ENCODE results near the gene NFIX. TPM values are rescaled to one million over a fixed set of nuclear protein-coding genes. Genes with fewer than 3 reads are reported as not detected.

Gene NFIX
- total RNA-seq, 2 experiments from 2014 or later, result 0.40 to 1.4 TPM

- CTCF ChIA-PET, result interaction anchor here (1.4 to 1.6 kb wide), 2 partner anchors 24 to 72 kb away, joined by 4 to 5 read pairs; no protein-coding TSS in a partner anchor
Measured at GRCh38 chr19:13037731-13038130, 42.5 kb downstream of the NFIX start.

GRCh38 chr19:13038306-13039210 is 43.3 kb downstream of the NFIX start:
- peaks cover 12% of the 10 kb centered on the region for H3K4me1 Mint-ChIP-seq (ENCODE audit: low read depth)
- no peaks in the 10 kb centered on the region for H3K36me3 Mint-ChIP-seq (ENCODE audit: low read depth)
- POLR2A ChIA-PET, result interaction anchor here (0.5 to 0.8 kb wide), 2 partner anchors 73 to 139 kb away, joined by 3 to 4 read pairs; no protein-coding TSS in a partner anchor

More at GRCh38 chr19:13037731-13038130, 42.5 kb downstream of the NFIX start:
- peaks cover 4% of the 10 kb centered on the region for H3K4me1 Mint-ChIP-seq (ENCODE audit: low read depth)
- H3K27ac Mint-ChIP-seq, result peak overlapping the region; percentile 52
- no peaks in the 10 kb centered on the region for H3K27me3 Mint-ChIP-seq (ENCODE audit: low read depth)
- no peak overlapping the region for H3K4me3 Mint-ChIP-seq
- H3K9me3 Mint-ChIP-seq (ENCODE audit: insufficient read depth), result no peaks in the 10 kb centered on the region
- DNase-seq, result no peak
- ATAC-seq, result no peak
- no peaks in the 10 kb centered on the region for H3K36me3 Mint-ChIP-seq (ENCODE audit: low read depth)
- POLR2A ChIA-PET, result interaction anchor here (0.5 kb wide), 1 partner anchor 72 kb away, joined by 3 read pairs; no protein-coding TSS in a partner anchor

GRCh38 chr19:13039211-13039789 is 44.0 kb downstream of the NFIX start:
- ChIA-PET CTCF (interaction anchor here (0.8 to 2.0 kb wide), 6 partner anchors 7 to 74 kb away, joined by 3 to 8 read pairs (median 5); no protein-coding TSS in a partner anchor), POLR2A (interaction anchor here (0.8 kb wide), 1 partner anchor 140 kb away, joined by 4 read pairs; no protein-coding TSS in a partner anchor)
- H3K27me3 Mint-ChIP-seq (ENCODE audit: low read depth), result no peaks in the 10 kb centered on the region
- H3K4me1 Mint-ChIP-seq (ENCODE audit: low read depth), result peaks cover 18% of the 10 kb centered on the region
- DNase-seq (no peak), ATAC-seq (no peak)
- H3K9me3 Mint-ChIP-seq (ENCODE audit: insufficient read depth), result no peaks in the 10 kb centered on the region
- H3K27ac Mint-ChIP-seq, result no peak overlapping the region
- no peak overlapping the region for H3K4me3 Mint-ChIP-seq
- no peaks in the 10 kb centered on the region for H3K36me3 Mint-ChIP-seq (ENCODE audit: low read depth)

More at GRCh38 chr19:13038306-13039210, 43.3 kb downstream of the NFIX start:
- Mint-ChIP-seq H3K27me3 (ENCODE audit: low read depth) (no peaks in the 10 kb centered on the region), H3K9me3 (ENCODE audit: insufficient read depth) (no peaks in the 10 kb centered on the region), H3K27ac (no peak overlapping the region), H3K4me3 (no peak overlapping the region)
- CTCF ChIA-PET, result interaction anchor here (0.8 to 1.6 kb wide), 3 partner anchors 8 to 73 kb away, joined by 3 to 5 read pairs (median 4); no protein-coding TSS in a partner anchor
- no peak for ATAC-seq
- no peak for DNase-seq

GRCh38 chr19:13040232-13040947 is 45.1 kb downstream of the NFIX start:
- ATAC-seq, result no peak
- DNase-seq, result no peak
- no peaks in the 10 kb centered on the region for H3K9me3 Mint-ChIP-seq (ENCODE audit: insufficient read depth)
- POLR2A ChIA-PET, result no interaction called here
- H3K4me3 Mint-ChIP-seq, result no peak overlapping the region
- CTCF ChIA-PET, result interaction anchor here (1.5 to 2.0 kb wide), 5 partner anchors 8 to 75 kb away, joined by 4 to 8 read pairs (median 5); no protein-coding TSS in a partner anchor
- no peak overlapping the region for H3K27ac Mint-ChIP-seq
- no peaks in the 10 kb centered on the region for H3K36me3 Mint-ChIP-seq (ENCODE audit: low read depth)
- H3K27me3 Mint-ChIP-seq (ENCODE audit: low read depth), result no peaks in the 10 kb centered on the region
- H3K4me1 Mint-ChIP-seq (ENCODE audit: low read depth), result peaks cover 28% of the 10 kb centered on the region

- Mint-ChIP-seq H3K36me3 (ENCODE audit: low read depth) (no peaks in the 10 kb centered on the region), H3K4me3 (no peak overlapping the region), H3K4me1 (ENCODE audit: low read depth) (peaks cover 28% of the 10 kb centered on the region), H3K9me3 (ENCODE audit: insufficient read depth) (no peaks in the 10 kb centered on the region), H3K27ac (no peak overlapping the region), H3K27me3 (ENCODE audit: low read depth) (no peaks in the 10 kb centered on the region)
- POLR2A ChIA-PET, result no interaction called here
- ATAC-seq (no peak), DNase-seq (no peak)
- CTCF ChIA-PET, result interaction anchor here (1.5 to 2.0 kb wide), 4 partner anchors 9 to 64 kb away, joined by 4 to 7 read pairs (median 4); no protein-coding TSS in a partner anchor
Measured at GRCh38 chr19:13040948-13041292, 45.6 kb downstream of the NFIX start.

- ChIA-PET POLR2A (interaction anchor here (0.6 kb wide), 1 partner anchor 119 kb away, joined by 3 read pairs; no protein-coding TSS in a partner anchor), CTCF (interaction anchor here (0.8 to 6.2 kb wide), 8 partner anchors 9 to 77 kb away, joined by 3 to 52 read pairs (median 12); no protein-coding TSS in a partner anchor)
- H3K36me3 Mint-ChIP-seq (ENCODE audit: low read depth), result no peaks in the 10 kb centered on the region
- H3K4me3 Mint-ChIP-seq, result no peak overlapping the region
- ATAC-seq (no peak), DNase-seq (no peak)
- peaks cover 3% of the 10 kb centered on the region for H3K27me3 Mint-ChIP-seq (ENCODE audit: low read depth)
- H3K9me3 Mint-ChIP-seq (ENCODE audit: insufficient read depth), result no peaks in the 10 kb centered on the region
- no peak overlapping the region for H3K27ac Mint-ChIP-seq
- H3K4me1 Mint-ChIP-seq (ENCODE audit: low read depth), result peaks cover 24% of the 10 kb centered on the region
Measured at GRCh38 chr19:13042443-13043130, 47.3 kb downstream of the NFIX start.

GRCh38 chr19:13043285-13043684 is 48.0 kb downstream of the NFIX start:
- ChIA-PET POLR2A (no interaction called here), CTCF (interaction anchor here (0.8 to 6.2 kb wide), 6 partner anchors 10 to 77 kb away, joined by 3 to 52 read pairs (median 22); no protein-coding TSS in a partner anchor)
- H3K4me3 Mint-ChIP-seq, result no peak overlapping the region
- H3K27ac Mint-ChIP-seq, result no peak overlapping the region
- H3K4me1 Mint-ChIP-seq (ENCODE audit: low read depth), result peaks cover 24% of the 10 kb centered on the region
- no peaks in the 10 kb centered on the region for H3K9me3 Mint-ChIP-seq (ENCODE audit: insufficient read depth)
- DNase-seq (no peak), ATAC-seq (no peak)
- H3K36me3 Mint-ChIP-seq (ENCODE audit: low read depth), result no peaks in the 10 kb centered on the region
- H3K27me3 Mint-ChIP-seq (ENCODE audit: low read depth), result peaks cover 3% of the 10 kb centered on the region

GRCh38 chr19:13044231-13044836 is 49.1 kb downstream of the NFIX start:
- Mint-ChIP-seq H3K4me3 (no peak overlapping the region), H3K36me3 (ENCODE audit: low read depth) (no peaks in the 10 kb centered on the region), H3K9me3 (ENCODE audit: insufficient read depth) (no peaks in the 10 kb centered on the region), H3K4me1 (ENCODE audit: low read depth) (peaks cover 24% of the 10 kb centered on the region), H3K27me3 (ENCODE audit: low read depth) (peaks cover 3% of the 10 kb centered on the region), H3K27ac (peak overlapping the region; percentile 52)
- ATAC-seq (peak; percentile 68), DNase-seq (peak; percentile 39)
- ChIA-PET CTCF (interaction anchor here (0.8 to 6.2 kb wide), 9 partner anchors 11 to 78 kb away, joined by 3 to 52 read pairs (median 6); no protein-coding TSS in a partner anchor), POLR2A (interaction anchor here (0.6 to 1.2 kb wide), 2 partner anchors 10 to 31 kb away, joined by 3 to 7 read pairs; no protein-coding TSS in a partner anchor)

- DNase-seq, result no peak
- no peak overlapping the region for H3K4me3 Mint-ChIP-seq
- POLR2A ChIA-PET, result no interaction called here
- H3K9me3 Mint-ChIP-seq (ENCODE audit: insufficient read depth), result no peaks in the 10 kb centered on the region
- no peak overlapping the region for H3K27ac Mint-ChIP-seq
- peaks cover 24% of the 10 kb centered on the region for H3K4me1 Mint-ChIP-seq (ENCODE audit: low read depth)
- H3K27me3 Mint-ChIP-seq (ENCODE audit: low read depth), result peaks cover 3% of the 10 kb centered on the region
- CTCF ChIA-PET, result interaction anchor here (5.5 to 6.2 kb wide), 2 partner anchors 15 to 17 kb away, joined by 29 to 52 read pairs; no protein-coding TSS in a partner anchor
- ATAC-seq, result no peak
- H3K36me3 Mint-ChIP-seq (ENCODE audit: low read depth), result no peaks in the 10 kb centered on the region
Measured at GRCh38 chr19:13045812-13046211, 50.5 kb downstream of the NFIX start.

GRCh38 chr19:13047374-13047773 is 52.1 kb downstream of the NFIX start:
- no peak for DNase-seq
- H3K4me3 Mint-ChIP-seq, result no peak overlapping the region
- peaks cover 13% of the 10 kb centered on the region for H3K27me3 Mint-ChIP-seq (ENCODE audit: low read depth)
- no peaks in the 10 kb centered on the region for H3K36me3 Mint-ChIP-seq (ENCODE audit: low read depth)
- ChIA-PET POLR2A (no interaction called here), CTCF (interaction anchor here (1.1 to 6.2 kb wide), 4 partner anchors 13 to 82 kb away, joined by 4 to 52 read pairs (median 18); no protein-coding TSS in a partner anchor)
- no peak overlapping the region for H3K27ac Mint-ChIP-seq
- H3K4me1 Mint-ChIP-seq (ENCODE audit: low read depth), result peaks cover 31% of the 10 kb centered on the region
- H3K9me3 Mint-ChIP-seq (ENCODE audit: insufficient read depth), result no peaks in the 10 kb centered on the region
- ATAC-seq, result no peak

Data from activated CD8-positive, alpha-beta T cell treated with anti-CD3 and anti-CD28 coated beads, Interleukin-2, amount 10 ng/mL, durations not matched to agents 7 days and 5 days (primary cell).